Dermis lymphatic vessel endothelial cell (primary cell): ENCODE results near the gene TCEAL8. TPM values are rescaled to one million over a fixed set of nuclear protein-coding genes. Genes with fewer than 3 reads are reported as not detected.

Source experiments
- total RNA-seq: library from RNA; depleted of rRNA; stranded (reverse); fragments of >200 nt; gene quantifications from 2 replicates; pipeline ENCODE4 v1.2.1, GENCODE V29; 2014

The TCEAL8 gene, protein sequence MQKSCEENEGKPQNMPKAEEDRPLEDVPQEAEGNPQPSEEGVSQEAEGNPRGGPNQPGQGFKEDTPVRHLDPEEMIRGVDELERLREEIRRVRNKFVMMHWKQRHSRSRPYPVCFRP
- 68.8 and 88.4 TPM in 2 replicates for total RNA-seq

DNA sequence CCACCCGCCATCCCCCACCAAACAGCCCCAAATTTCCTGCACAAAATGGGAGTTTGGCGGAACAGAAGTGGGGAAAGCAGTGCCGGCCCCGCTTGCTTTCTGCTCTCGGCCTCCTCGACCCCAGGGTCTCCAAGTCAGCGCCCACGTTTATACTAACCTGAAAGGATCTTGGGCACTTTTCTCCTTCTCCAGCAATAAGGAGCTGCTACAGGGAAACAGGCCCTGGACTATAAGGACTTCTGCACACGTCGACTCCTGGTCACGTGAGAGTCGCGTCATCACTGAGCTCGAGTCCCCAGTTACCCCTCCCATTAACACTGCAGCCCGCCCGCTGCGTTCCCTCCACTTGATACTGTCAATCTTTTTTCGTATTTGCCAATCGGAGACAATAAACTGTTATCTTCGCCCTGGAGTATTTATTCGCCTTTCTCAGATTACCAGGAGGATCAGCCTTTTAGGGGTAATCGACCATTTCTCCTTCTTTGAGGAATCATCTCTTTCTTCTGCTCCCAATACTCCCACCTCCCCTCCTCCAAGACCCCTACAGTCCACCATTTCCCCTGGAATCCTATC is at the start of gene TCEAL8:
Gene TCEAL8, minus strand, starts transcription at position 235 of the 573 bp plus-strand sequence. CDS start 1,176 bp downstream, outside the sequence.

DNA sequence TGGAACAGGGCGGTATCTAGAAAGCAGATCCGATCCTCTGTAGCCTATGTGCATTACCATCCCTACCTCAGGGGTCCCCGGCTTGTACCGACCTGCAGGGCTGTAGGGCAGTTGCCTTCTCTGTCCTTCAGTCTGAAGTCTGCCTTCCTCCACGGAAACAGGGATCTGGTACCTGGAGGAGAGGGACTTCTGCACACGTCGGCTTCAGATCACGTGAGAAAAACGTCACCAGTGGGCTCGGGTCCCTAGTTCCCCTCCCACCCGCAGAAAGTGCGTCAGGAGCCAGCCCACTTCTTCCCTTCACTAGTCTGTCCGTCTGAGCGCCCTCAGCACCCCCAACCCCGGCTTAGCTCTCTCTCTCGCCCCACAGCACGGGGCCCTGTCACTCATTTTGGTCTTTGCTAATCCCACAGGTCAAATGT is 21.6 kb upstream of the TCEAL8 start, which contains the start of gene TCEAL5:
Gene TCEAL5, minus strand, starts transcription at position 170 of the 422 bp plus-strand sequence. CDS start 2,187 bp downstream, outside the sequence.

DNA sequence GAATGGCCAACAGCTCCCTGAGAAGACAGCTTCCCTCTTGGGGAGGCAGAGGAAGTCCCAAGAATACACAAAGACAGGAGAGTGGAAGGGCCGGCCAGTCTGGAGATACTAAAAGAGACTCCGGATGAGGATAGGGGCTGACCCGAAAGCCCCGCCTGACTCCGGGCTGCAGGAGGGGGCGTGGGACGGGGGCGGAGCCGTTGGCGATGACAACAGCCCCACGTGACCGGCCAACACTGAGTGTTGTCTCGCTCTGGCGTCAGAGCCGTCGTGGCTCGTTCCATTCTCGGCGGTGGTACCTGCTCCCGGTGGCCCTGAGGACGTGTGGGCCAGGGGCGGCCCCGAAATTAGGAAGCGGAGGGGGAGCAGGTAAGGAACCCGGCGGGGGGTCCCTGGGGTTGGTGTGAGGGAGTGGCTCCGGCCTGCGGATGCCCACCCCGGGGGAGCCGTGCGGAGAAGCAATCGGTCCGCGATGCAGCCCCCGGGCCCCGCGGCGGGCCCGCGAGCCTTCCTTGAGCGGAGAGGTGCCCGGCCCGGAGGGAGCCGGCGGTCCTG is 40.0 kb downstream of the TCEAL8 start, which contains the start of gene BEX4:
Gene BEX4, plus strand, starts transcription at position 239 of the 555 bp plus-strand sequence. CDS start 1,046 bp downstream, outside the sequence.

Other genes with a start within 250 kb of the TCEAL8 start
- 0.33 TPM in 1 of 2 replicates, not detected in the other for gene BEX1, start 191.0 kb downstream of the TCEAL8 start, total RNA-seq
- gene NXF3, start 162.0 kb downstream of the TCEAL8 start, total RNA-seq: not detected in 2 replicates
- gene BEX4, start 40.0 kb downstream of the TCEAL8 start, total RNA-seq: 26.5 and 31.6 TPM in 2 replicates
- gene TCEAL5, start 21.6 kb upstream of the TCEAL8 start, total RNA-seq: not detected in 2 replicates
- gene BEX2, start 55.8 kb upstream of the TCEAL8 start, total RNA-seq: 1.3 and 4.4 TPM in 2 replicates
- gene TCEAL7, start 75.1 kb upstream of the TCEAL8 start, total RNA-seq: 0.11 TPM in 1 of 2 replicates, not detected in the other
- 76.1 and 76.7 TPM in 2 replicates for gene TCEAL9, start 101.4 kb upstream of the TCEAL8 start, total RNA-seq
- 201 and 209 TPM in 2 replicates for gene BEX3, start 121.4 kb upstream of the TCEAL8 start, total RNA-seq